Measurements from ENCODE around the gene ACP2. TPM values are rescaled to one million over a fixed set of nuclear protein-coding genes. Genes with fewer than 3 reads are reported as not detected.
A peak's percentile ranks its signal among the peaks of the same experiment; 100 is the strongest.
"Not testable (repeated sequence)": the region's sequence is repeated elsewhere in the genome, so short reads cannot be mapped to it uniquely, and the experiment has no call there.

ACP2 gene
- total RNA-seq, 1 donor from 2014 or later = 24.3 TPM

- Histone ChIP-seq H3K9ac (no peak overlapping the region), H3K9me3 (ENCODE audit: low read depth) (no peaks in the 10 kb centered on the region), H3K27me3 (no peaks in the 10 kb centered on the region), H4K20me1 (ENCODE audit: low read depth) (no peaks in the 10 kb centered on the region), H3F3A (ENCODE audit: low read depth) (peaks cover 9% of the 10 kb centered on the region), H3K36me3 (no peaks in the 10 kb centered on the region), H3K79me2 (ENCODE audit: low read depth) (peaks cover 28% of the 10 kb centered on the region), H3K4me2 (no peak overlapping the region), H3K27ac (no peak overlapping the region), H3K4me3 (no peak overlapping the region), H3K4me1 (peaks cover 26% of the 10 kb centered on the region), H2AFZ (replicated peaks) (no peak overlapping the region)
- Mint-ChIP-seq H3K4me3 (no peak overlapping the region), H3K36me3 (no peaks in the 10 kb centered on the region), H3K27ac (no peak overlapping the region), H3K4me1 (peaks cover 15% of the 10 kb centered on the region), H3K9me3 (no peaks in the 10 kb centered on the region), H3K27me3 (ENCODE audit: insufficient read depth, low read depth) (peaks cover 9% of the 10 kb centered on the region)
- no peak for TF ChIP-seq EZH2phosphoT487 (IDR thresholded peaks at IDR 0.05)
- no peak for DNase-seq (ENCODE audit: low spot score)
Measured at GRCh38 chr11:47212938-47213337, 35.7 kb downstream of the ACP2 start.

- TF ChIP-seq EZH2phosphoT487 (IDR thresholded peaks at IDR 0.05) (no peak), CTCF (IDR thresholded peaks at IDR 0.05) (no peak), EZH2 (IDR thresholded peaks at IDR 0.05) (no peak)
- H3K9me3 Mint-ChIP-seq = no peaks in the 10 kb centered on the region
Measured at GRCh38 chr11:47208628-47209027, 40.0 kb downstream of the ACP2 start.

GRCh38 chr11:47208008-47208552, 40.5 kb downstream of the ACP2 start:
- not testable (repeated sequence) for H3K36me3 Mint-ChIP-seq; H2AFZ ChIP-seq (replicated peaks); H3K9me3 Mint-ChIP-seq; H3K27me3 ChIP-seq; H3F3A ChIP-seq (ENCODE audit: low read depth); H3K4me3 Mint-ChIP-seq; DNase-seq (ENCODE audit: low spot score); H3K4me2 ChIP-seq; H3K27ac Mint-ChIP-seq; H3K79me2 ChIP-seq (ENCODE audit: low read depth); H3K9ac ChIP-seq; H3K9me3 ChIP-seq (ENCODE audit: low read depth); H3K27ac ChIP-seq; H4K20me1 ChIP-seq (ENCODE audit: low read depth); H3K4me3 ChIP-seq; H3K4me1 Mint-ChIP-seq; H3K27me3 Mint-ChIP-seq (ENCODE audit: insufficient read depth, low read depth); H3K4me1 ChIP-seq; H3K36me3 ChIP-seq

More at GRCh38 chr11:47208628-47209027, 40.0 kb downstream of the ACP2 start:
- Histone ChIP-seq H3K79me2 (ENCODE audit: low read depth) (no peaks in the 10 kb centered on the region), H3F3A (ENCODE audit: low read depth) (no peaks in the 10 kb centered on the region), H3K36me3 (no peaks in the 10 kb centered on the region), H3K9me3 (ENCODE audit: low read depth) (no peaks in the 10 kb centered on the region), H3K27ac (no peak overlapping the region), H4K20me1 (ENCODE audit: low read depth) (no peaks in the 10 kb centered on the region), H3K4me1 (no peaks in the 10 kb centered on the region), H3K27me3 (no peaks in the 10 kb centered on the region), H3K4me2 (no peak overlapping the region), H2AFZ (replicated peaks) (no peak overlapping the region), H3K4me3 (no peak overlapping the region), H3K9ac (no peak overlapping the region)
- H3K36me3 Mint-ChIP-seq = no peaks in the 10 kb centered on the region
- H3K27ac Mint-ChIP-seq = no peak overlapping the region
- no peaks in the 10 kb centered on the region for H3K27me3 Mint-ChIP-seq (ENCODE audit: insufficient read depth, low read depth)
- no peaks in the 10 kb centered on the region for H3K4me1 Mint-ChIP-seq
- DNase-seq (ENCODE audit: low spot score) = no peak
- no peak overlapping the region for H3K4me3 Mint-ChIP-seq

GRCh38 chr11:47207459-47207858, 41.2 kb downstream of the ACP2 start:
- no peaks in the 10 kb centered on the region for H3K36me3 Mint-ChIP-seq
- DNase-seq (ENCODE audit: low spot score) = no peak

GRCh38 chr11:47206577-47206976, 42.0 kb downstream of the ACP2 start:
- not testable (repeated sequence) for H3F3A ChIP-seq (ENCODE audit: low read depth); H3K9me3 ChIP-seq (ENCODE audit: low read depth); H3K4me1 ChIP-seq; H3K27ac ChIP-seq; H2AFZ ChIP-seq (replicated peaks); H3K9me3 Mint-ChIP-seq; H3K27me3 Mint-ChIP-seq (ENCODE audit: insufficient read depth, low read depth); H3K4me2 ChIP-seq; H4K20me1 ChIP-seq (ENCODE audit: low read depth); H3K36me3 Mint-ChIP-seq; H3K27me3 ChIP-seq; DNase-seq (ENCODE audit: low spot score); H3K36me3 ChIP-seq; H3K27ac Mint-ChIP-seq; H3K4me1 Mint-ChIP-seq; H3K79me2 ChIP-seq (ENCODE audit: low read depth); H3K4me3 ChIP-seq; H3K4me3 Mint-ChIP-seq; H3K9ac ChIP-seq

More at GRCh38 chr11:47207459-47207858, 41.2 kb downstream of the ACP2 start:
- TF ChIP-seq EZH2 (IDR thresholded peaks at IDR 0.05) (no peak), EZH2phosphoT487 (IDR thresholded peaks at IDR 0.05) (no peak), CTCF (IDR thresholded peaks at IDR 0.05) (no peak)
- Histone ChIP-seq H2AFZ (replicated peaks) (no peak overlapping the region), H3K9me3 (ENCODE audit: low read depth) (no peaks in the 10 kb centered on the region), H4K20me1 (ENCODE audit: low read depth) (no peaks in the 10 kb centered on the region), H3K36me3 (no peaks in the 10 kb centered on the region), H3K79me2 (ENCODE audit: low read depth) (no peaks in the 10 kb centered on the region), H3K4me2 (no peak overlapping the region), H3K27ac (no peak overlapping the region), H3K27me3 (no peaks in the 10 kb centered on the region), H3F3A (ENCODE audit: low read depth) (no peaks in the 10 kb centered on the region), H3K9ac (no peak overlapping the region), H3K4me1 (no peaks in the 10 kb centered on the region), H3K4me3 (no peak overlapping the region)
- Mint-ChIP-seq H3K27ac (peak overlapping the region; percentile 50), H3K4me1 (no peaks in the 10 kb centered on the region), H3K9me3 (no peaks in the 10 kb centered on the region), H3K4me3 (no peak overlapping the region), H3K27me3 (ENCODE audit: insufficient read depth, low read depth) (no peaks in the 10 kb centered on the region)
